H1 (cell line): ENCODE results near the gene ARL9. TPM values are rescaled to one million over a fixed set of nuclear protein-coding genes. Genes with fewer than 3 reads are reported as not detected.

Experiments
- CTCF ChIA-PET: fragments of 300-600 bp; sonication (Branson Sonifier 250); formaldehyde crosslinking; loops from one replicate; lab custom pipeline; 2021; ENCODE audit not compliant: partially characterized antibody; lab: Charles Lee
- POLR2A ChIA-PET: fragments of 300-600 bp; sonication (Branson Sonifier 250); formaldehyde crosslinking; loops from one replicate; lab custom pipeline; 2021; ENCODE audit warnings: inconsistent platforms; ENCODE audit not compliant: partially characterized antibody; lab: Charles Lee
- DNase-seq, 2 experiments: peaks; one replicate each; pipeline versions ENCODE4 v3.0.0 to v3.0.0-alpha.2; 2010 to 2022; ENCODE audit warnings: low spot score in 2 of 2, low read depth in 1 of 2, mixed read lengths in 1 of 2
- FAIRE-seq: peaks from 2 replicates; lab custom pipeline; 2011; peaks lifted over from hg19 to GRCh38; lab: Jason Lieb, UNC
- H2AFZ ChIP-seq: 2 replicates; pipeline ENCODE4 v1.8.1; 2012; ENCODE audit warnings: low read length, inconsistent platforms
- H2AK5ac ChIP-seq: 2 replicates; pipeline ENCODE4 v1.6.1; 2013; ENCODE audit warnings: low read depth, low read length
- H2BK120ac ChIP-seq: replicated peaks from 2 replicates; pipeline ENCODE3; 2013; ENCODE audit warnings: low read depth, low read length, inconsistent platforms
- H2BK12ac ChIP-seq: 2 replicates; pipeline ENCODE4 v1.6.1; 2013; ENCODE audit warnings: low read depth, low read length
- H2BK15ac ChIP-seq: 2 replicates; pipeline ENCODE4 v1.6.1; 2013; ENCODE audit warnings: low read length
- H2BK20ac ChIP-seq: 2 replicates; pipeline ENCODE4 v1.6.1; 2013; ENCODE audit warnings: low read length
- H2BK5ac ChIP-seq: 2 replicates; pipeline ENCODE4 v1.6.1; 2013; ENCODE audit warnings: low read depth, low read length
- H3K14ac ChIP-seq: 2 replicates; pipeline ENCODE4 v1.6.1; 2013; ENCODE audit warnings: inconsistent platforms; ENCODE audit not compliant: insufficient read length
- H3K18ac ChIP-seq: 2 replicates; pipeline ENCODE4 v1.6.1; 2013; ENCODE audit warnings: low read length; ENCODE audit errors: extremely low read depth
- H3K23ac ChIP-seq: 2 replicates; pipeline ENCODE4 v1.6.1; 2013; ENCODE audit warnings: inconsistent platforms; ENCODE audit not compliant: insufficient read length
- H3K23me2 ChIP-seq: 2 replicates; pipeline ENCODE4 v1.6.1; 2013; ENCODE audit warnings: low read depth, low read length
- H3K27ac ChIP-seq: 2 replicates; pipeline ENCODE4 v1.6.1; 2011; ENCODE audit warnings: low read depth, low read length, inconsistent platforms
- H3K27me3 ChIP-seq, 4 experiments: replicated peaks in 1 of 4; 1 replicate in 1 of 4; 2 replicates in 3 of 4; pipeline versions ENCODE4 v1.6.1 to v1.8.1; 2011 to 2013; ENCODE audit warnings: low read length in 3 of 4, mild to moderate bottlenecking in 3 of 4, inconsistent platforms in 2 of 4, mixed read lengths in 2 of 4, moderate library complexity in 1 of 4; ENCODE audit not compliant: control insufficient read depth in 3 of 4, insufficient read depth in 3 of 4; ENCODE audit errors: extremely low read depth in 1 of 4
- H3K36me3 ChIP-seq, 4 experiments: 2 replicates each; pipeline versions ENCODE4 v1.6.1 to v1.8.1; 2011 to 2013; ENCODE audit warnings: mild to moderate bottlenecking in 4 of 4, low read length in 3 of 4, moderate library complexity in 2 of 4, control low read depth in 1 of 4, inconsistent platforms in 1 of 4; ENCODE audit not compliant: insufficient read depth in 4 of 4, control insufficient read depth in 2 of 4
- H3K4ac ChIP-seq: replicated peaks from 2 replicates; pipeline ENCODE3; 2013; ENCODE audit warnings: low read length, low read depth, mixed read lengths, inconsistent platforms; ENCODE audit not compliant: insufficient read length
- H3K4me1 ChIP-seq, 4 experiments: replicated peaks in 1 of 4; 1 replicate in 1 of 4; 2 replicates in 3 of 4; pipeline versions ENCODE4 v1.6.1 to v1.8.1; 2011 to 2013; ENCODE audit warnings: low read length in 3 of 4, inconsistent platforms in 2 of 4, mixed read lengths in 1 of 4; ENCODE audit not compliant: insufficient read depth in 4 of 4, control insufficient read depth in 3 of 4
- H3K4me2 ChIP-seq, 2 experiments: 2 replicates each; pipeline versions ENCODE4 v1.6.1 to v1.8.1; 2011 to 2013; ENCODE audit warnings: low read depth in 2 of 2, low read length in 2 of 2, control low read depth in 1 of 2, inconsistent platforms in 1 of 2, mild to moderate bottlenecking in 1 of 2; ENCODE audit not compliant: insufficient read depth in 1 of 2
- H3K4me3 ChIP-seq, 4 experiments: fragments of 200-600, 300-600 bp in 1 of 4; sonication (generic), shearing (Covaris generic), sonication (Bioruptor Twin) in 1 of 4; 2 replicates each; pipeline versions ENCODE4 v1.5.1 to v1.8.1; 2011 to 2016; ENCODE audit warnings: low read length in 4 of 4, low read depth in 3 of 4, control low read depth in 2 of 4, inconsistent platforms in 2 of 4, mild to moderate bottlenecking in 2 of 4, mixed read lengths in 1 of 4, moderate library complexity in 1 of 4; ENCODE audit not compliant: insufficient read depth in 2 of 4; ENCODE audit errors: extremely low read depth in 1 of 4
- H3K56ac ChIP-seq: replicated peaks from 2 replicates; pipeline ENCODE3; 2013; ENCODE audit warnings: low read depth, mild to moderate bottlenecking, mixed read lengths, low read length, inconsistent platforms; ENCODE audit not compliant: insufficient read length
- H3K79me1 ChIP-seq: 2 replicates; pipeline ENCODE4 v1.6.1; 2013; ENCODE audit warnings: low read depth, low read length, control low read depth
- H3K79me2 ChIP-seq, 2 experiments: 2 replicates each; pipeline versions ENCODE4 v1.6.1 to v1.8.1; 2012 to 2013; ENCODE audit warnings: low read length in 2 of 2, mild to moderate bottlenecking in 2 of 2, inconsistent platforms in 1 of 2; ENCODE audit not compliant: insufficient read depth in 2 of 2, control insufficient read depth in 1 of 2
- H3K9ac ChIP-seq, 4 experiments: replicated peaks in 1 of 4; 1 replicate in 1 of 4; 2 replicates in 3 of 4; pipeline versions ENCODE4 v1.6.1 to v1.8.1; 2011 to 2013; ENCODE audit warnings: low read depth in 3 of 4, low read length in 3 of 4, control low read depth in 2 of 4, mild to moderate bottlenecking in 2 of 4, moderate library complexity in 2 of 4, inconsistent platforms in 1 of 4; ENCODE audit errors: extremely low read depth in 1 of 4
- H3K9me3 ChIP-seq, 2 experiments: 2 replicates each; pipeline versions ENCODE4 v1.6.1 to v1.8.1; 2012 to 2013; ENCODE audit warnings: mild to moderate bottlenecking in 2 of 2, moderate library complexity in 2 of 2, control low read depth in 1 of 2, inconsistent platforms in 1 of 2, low read depth in 1 of 2, low read length in 1 of 2, mixed read lengths in 1 of 2; ENCODE audit not compliant: insufficient read depth in 2 of 2
- H4K20me1 ChIP-seq, 2 experiments: replicated peaks in 1 of 2; 2 replicates each; pipeline versions ENCODE3 to v1.8.1; 2011 to 2013; ENCODE audit warnings: inconsistent platforms in 2 of 2, low read length in 2 of 2, mild to moderate bottlenecking in 1 of 2; ENCODE audit not compliant: insufficient read depth in 2 of 2, control insufficient read depth in 1 of 2
- H4K5ac ChIP-seq: 2 replicates; pipeline ENCODE4 v1.6.1; 2013; ENCODE audit warnings: low read length, low read depth, mixed read lengths, inconsistent platforms; ENCODE audit not compliant: insufficient read length
- H4K8ac ChIP-seq: 2 replicates; pipeline ENCODE4 v1.8.0; 2013; ENCODE audit warnings: mild to moderate bottlenecking, moderate library complexity, low read length, inconsistent platforms; ENCODE audit not compliant: insufficient read depth; ENCODE audit errors: extremely low read depth
- H4K91ac ChIP-seq: replicated peaks from 2 replicates; pipeline ENCODE3; 2013; ENCODE audit warnings: low read length, mixed read lengths, inconsistent platforms; ENCODE audit not compliant: insufficient read length
- BACH1 ChIP-seq: IDR thresholded peaks from 2 replicates; pipeline ENCODE4 v1.6.1; 2012; ENCODE audit warnings: low read length, improper control_type of control experiment
- KDM4A ChIP-seq: IDR thresholded peaks from one replicate; pipeline ENCODE4 v1.7.1; 2012; ENCODE audit warnings: low read depth, mild to moderate bottlenecking, moderate library complexity, low read length, inconsistent platforms; ENCODE audit not compliant: severe bottlenecking
- WGBS, 2 experiments: shearing (Covaris generic) in 1 of 2; methylation state at CpG; one replicate each; pipeline versions ENCODE4 v1.1.6 to v1.1.7; 2013 to 2015; ENCODE audit warnings: low lambda C conversion rate in 2 of 2, mixed read lengths in 2 of 2, inconsistent platforms in 1 of 2, low coverage in 1 of 2, missing lambda C conversion rate in 1 of 2; ENCODE audit not compliant: insufficient replicate concordance in 2 of 2, insufficient coverage in 1 of 2, insufficient read length in 1 of 2; ENCODE audit errors: extremely low coverage in 1 of 2, missing lambda C conversion rate in 1 of 2; 5-methylcytosine and 5-hydroxymethylcytosine counted together
- polyA plus RNA-seq, 7 experiments: library from polyadenylated mRNA; depleted of rRNA in 3 of 7; stranded (reverse) in 5 of 7; unstranded in 2 of 7; fragments of >200 nt in 5 of 7; fragments of 200-250 nt in 2 of 7; gene quantifications; 1 replicate in 5 of 7; 2 replicates in 1 of 7; 4 replicates in 1 of 7; pipeline versions ENCODE4 v1.2.1 to v1.2.3, GENCODE V29; 2011 to 2013; ENCODE audit warnings: missing spikeins in 2 of 7, mixed read lengths in 2 of 7
- total RNA-seq: library from RNA; stranded (reverse); fragmentation: NEBNext Ultra II Directional; extraction: Animal tissue kit (Norgen Biotek cat#: 25700); gene quantifications from 2 replicates; pipeline ENCODE4 v1.2.1, GENCODE V29; 2021

ARL9 gene
- total and polyA plus RNA-seq, 2 of the 8 experiments (the other 6 are each of a cell fraction or from before 2014, with no cell fraction given), result 0.60 to 0.76 TPM

DNA sequence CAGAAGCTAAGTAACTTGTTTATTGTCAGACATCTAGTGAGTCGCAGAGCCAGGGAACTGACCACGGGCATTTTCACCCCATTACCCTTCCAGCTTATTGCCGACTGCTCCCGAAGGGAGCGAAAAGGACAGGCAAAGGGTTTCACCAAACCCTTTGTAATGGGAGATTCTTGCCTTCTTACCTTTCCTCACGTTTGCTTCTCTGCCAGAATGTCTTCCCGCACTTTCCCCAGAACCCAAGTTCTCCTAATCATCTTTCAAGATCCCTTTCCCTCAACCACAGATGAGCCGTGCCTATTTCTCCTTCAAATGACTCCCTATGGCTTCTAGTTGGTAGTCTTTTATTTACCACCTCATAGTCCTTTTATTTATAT lies 38.7 kb upstream of the ARL9 start:
- no peak for DNase-seq
- Histone ChIP-seq H3K4ac (no peak overlapping the region), H2BK12ac (no peak overlapping the region; the same call in 1 of the 2 replicates), H3K27me3 (no peaks in the 10 kb centered on the region), H3K36me3 (peaks cover 0 to 30% (median 15%) of the 10 kb centered on the region in 4 experiments; a peak in 7 of 8 replicates), H3K79me2 (peaks cover 4 to 56% of the 10 kb centered on the region in 2 experiments; a peak in 3 of 4 replicates), H4K91ac (no peak overlapping the region), H3K56ac (no peak overlapping the region), H3K18ac (no peak overlapping the region), H4K20me1 (peaks cover 1 to 14% of the 10 kb centered on the region in 2 experiments), H3K4me3 (peak overlapping the region; percentile 88 to 99 (median 96)), H2BK5ac (peak overlapping the region; percentile 98), H2BK120ac (no peak overlapping the region), H2BK20ac (no peak overlapping the region), H2AK5ac (no peak overlapping the region; the same call in 1 of the 2 replicates), H4K5ac (peak overlapping the region; percentile 94), H3K23ac (no peak overlapping the region), H3K4me2 (peak overlapping the region; percentile 77 to 100), H3K79me1 (peaks cover 5% of the 10 kb centered on the region), H4K8ac (peak overlapping the region; percentile 82; the same call in 1 of the 2 replicates), H3K27ac (peak overlapping the region; percentile 84), H3K14ac (no peak overlapping the region), H3K9me3 (no peaks in the 10 kb centered on the region), H3K4me1 (peaks cover 0 to 5% (median 2%) of the 10 kb centered on the region in 4 experiments; a peak in 1 of 7 replicates), H3K23me2 (peaks cover 10% of the 10 kb centered on the region), H2AFZ (peak overlapping the region; percentile 92; the same call in 1 of the 2 replicates), H2BK15ac (no peak overlapping the region), H3K9ac (peak overlapping the region; percentile 90 to 97 (median 92))
- TF ChIP-seq KDM4A (peak; percentile 6), BACH1 (no peak)
- WGBS, 2 experiments, result 3% methylated on average over 8 of the region's 8 CpGs; no CpG with 5 or more reads in 1 of the 2 experiments
- CTCF ChIA-PET, result interaction anchor here (0.7 kb wide), 1 partner anchor 44 kb away, joined by 6 read pairs; no protein-coding TSS in a partner anchor
- no peak for FAIRE-seq
- POLR2A ChIA-PET, result interaction anchor here (0.6 to 12.0 kb wide), 6 partner anchors 9 to 80 kb away, joined by 3 to 121 read pairs (median 4); partner anchors contain the start of genes AASDH, PAICS and PPAT
